Right lobe of liver (tissue), 6 donors: ENCODE measurements around the gene RAET1G. TPM values are rescaled to one million over a fixed set of nuclear protein-coding genes. Genes with fewer than 3 reads are reported as not detected.
"Not testable (repeated sequence)": the region's sequence is repeated elsewhere in the genome, so short reads cannot be mapped to it uniquely, and the experiment has no call there.

Experiments
- ATAC-seq, 4 donors: fragments of 200-7000 bp; cut with Tn5 transposase; one replicate each; pipeline ENCODE4 v1.9.1; 2020; ENCODE audit warnings: mild to moderate bottlenecking in 4 of 4, moderate library complexity in 4 of 4
- DNase-seq, 3 donors: peaks; one replicate each; pipeline ENCODE4 v3.0.0-alpha.2; 2020
- H3K27ac ChIP-seq, 3 donors: fragments of 200-600 bp; one replicate each; pipeline ENCODE4 v1.8.0; 2022
- H3K27me3 ChIP-seq, 2 donors: fragments of 200-600 bp; one replicate each; pipeline ENCODE4 v1.8.0; 2022
- H3K36me3 ChIP-seq, 4 donors: fragments of 200-600 bp; sonication (generic) in 1 of 4; one replicate each; pipeline versions ENCODE4 v1.5.1 to v1.8.0; 2017 to 2022; ENCODE audit warnings: control low read depth in 1 of 4
- H3K4me1 ChIP-seq, 4 donors: fragments of 200-600 bp; sonication (generic) in 1 of 4; one replicate each; pipeline versions ENCODE4 v1.5.1 to v1.8.0; 2017 to 2022; ENCODE audit warnings: control low read depth in 1 of 4
- H3K4me3 ChIP-seq, 3 donors: fragments of 200-600 bp; one replicate each; pipeline ENCODE4 v1.8.0; 2022
- H3K9me3 ChIP-seq, 4 donors: fragments of 200-600 bp; sonication (generic) in 1 of 4; one replicate each; pipeline versions ENCODE4 v1.5.1 to v1.8.0; 2017 to 2022; ENCODE audit warnings: control low read depth in 1 of 4
- POLR2A ChIP-seq: fragments of 450-650 bp; IDR thresholded peaks from one replicate; pipeline ENCODE4 v1.6.1; 2017; ENCODE audit warnings: antibody characterized with exemption, mild to moderate bottlenecking
- WGBS: methylation state at CpG from one replicate; pipeline ENCODE4 v1.1.6; 2018; ENCODE audit warnings: low coverage, low lambda C conversion rate; ENCODE audit not compliant: insufficient coverage; ENCODE audit errors: missing lambda C conversion rate; 5-methylcytosine and 5-hydroxymethylcytosine counted together
- intact Hi-C, 2 donors: fragments of 100-400 bp; cut with DNase I; formaldehyde crosslinking; loops; one replicate each; pipeline versions ENCODE4 v1.11.2 to v1.14.1; 2022
- total RNA-seq, 6 experiments: library from RNA; depleted of rRNA in 2 of 6; stranded (reverse); fragments of >200 nt in 2 of 6; fragmentation: NEBNext Ultra II Directional in 3 of 6; extraction: Animal tissue kit (Norgen Biotek cat#: 25700) in 3 of 6; gene quantifications; one replicate each; pipeline versions ENCODE4 v1.1.0 to v1.2.4, GENCODE V29; 2016 to 2023
- TF ChIP-seq, protein P1 (sequence below), 4 donors: fragments of 200-600 bp in 3 of 4; fragments of 450-650 bp in 1 of 4; IDR thresholded peaks; one replicate each; pipeline versions ENCODE4 v1.5.1 to v1.8.0; 2016 to 2022; ENCODE audit warnings: antibody characterized with exemption in 4 of 4, mild to moderate bottlenecking in 2 of 4
- donor health status: DM: no; HTN: yes; CAD: no.
- donor health status: DM: no; HTN: no; CAD: no.
- donor health status: DM: no; HTN: no; CAD: no.
- donor health status: DM: no; HTN: yes; CAD: no.
- donor health status: DM: no; HTN: yes; CAD: no.

The RAET1G gene
- total RNA-seq, 6 experiments from 2014 or later = not detected

DNA sequence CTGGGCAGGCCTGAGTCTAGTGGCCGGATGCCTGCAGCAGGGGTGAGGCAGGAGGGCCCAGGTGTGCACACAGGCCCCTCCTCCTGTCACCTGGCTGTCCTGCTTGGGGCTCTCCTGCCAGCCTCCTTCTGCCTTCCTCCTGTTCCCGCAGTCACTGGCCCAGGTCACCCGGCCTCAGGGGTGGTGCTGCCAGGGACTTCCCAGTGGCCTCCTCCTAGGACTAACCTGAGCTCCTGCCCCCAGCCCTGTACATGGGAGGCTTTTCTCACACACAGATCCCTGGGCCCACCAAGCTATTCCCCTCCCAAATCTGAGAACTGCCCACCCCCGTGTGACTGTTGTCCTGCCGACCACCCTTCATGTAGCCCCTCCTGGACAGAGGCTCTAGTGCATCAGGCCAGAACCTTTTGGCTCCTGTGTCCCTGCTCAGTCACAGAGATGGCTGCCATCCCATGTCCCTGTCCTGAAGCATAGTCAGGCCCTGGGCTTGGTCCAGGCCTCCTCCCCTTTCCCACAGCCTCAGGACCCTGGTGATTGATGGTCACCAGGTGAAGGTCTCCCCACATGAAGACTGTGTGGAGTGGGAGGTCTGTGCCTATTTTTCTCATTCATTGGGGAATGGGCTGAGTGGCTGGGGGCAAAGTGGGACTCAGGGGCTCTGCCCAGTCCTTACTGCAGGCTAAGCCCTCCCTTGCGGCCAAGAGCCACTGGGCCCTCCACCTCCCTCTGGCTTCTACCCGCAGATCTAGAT, 39.7 kb upstream of the RAET1G start:
- no peak for TF ChIP-seq POLR2A
- TF ChIP-seq, protein P1, sequence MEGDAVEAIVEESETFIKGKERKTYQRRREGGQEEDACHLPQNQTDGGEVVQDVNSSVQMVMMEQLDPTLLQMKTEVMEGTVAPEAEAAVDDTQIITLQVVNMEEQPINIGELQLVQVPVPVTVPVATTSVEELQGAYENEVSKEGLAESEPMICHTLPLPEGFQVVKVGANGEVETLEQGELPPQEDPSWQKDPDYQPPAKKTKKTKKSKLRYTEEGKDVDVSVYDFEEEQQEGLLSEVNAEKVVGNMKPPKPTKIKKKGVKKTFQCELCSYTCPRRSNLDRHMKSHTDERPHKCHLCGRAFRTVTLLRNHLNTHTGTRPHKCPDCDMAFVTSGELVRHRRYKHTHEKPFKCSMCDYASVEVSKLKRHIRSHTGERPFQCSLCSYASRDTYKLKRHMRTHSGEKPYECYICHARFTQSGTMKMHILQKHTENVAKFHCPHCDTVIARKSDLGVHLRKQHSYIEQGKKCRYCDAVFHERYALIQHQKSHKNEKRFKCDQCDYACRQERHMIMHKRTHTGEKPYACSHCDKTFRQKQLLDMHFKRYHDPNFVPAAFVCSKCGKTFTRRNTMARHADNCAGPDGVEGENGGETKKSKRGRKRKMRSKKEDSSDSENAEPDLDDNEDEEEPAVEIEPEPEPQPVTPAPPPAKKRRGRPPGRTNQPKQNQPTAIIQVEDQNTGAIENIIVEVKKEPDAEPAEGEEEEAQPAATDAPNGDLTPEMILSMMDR (IDR thresholded peaks at IDR 0.05) = no peak
- H3K4me3 ChIP-seq = no peak overlapping the region
- H3K27me3 ChIP-seq = peaks cover 0 to 10% of the 10 kb centered on the region in 2 donors
- H3K27ac ChIP-seq = no peak overlapping the region
- 80% methylated on average over 1 of the region's 7 CpGs for WGBS
- ATAC-seq (no peak), DNase-seq (no peak)
- no peaks in the 10 kb centered on the region for H3K4me1 ChIP-seq
- no peaks in the 10 kb centered on the region for H3K9me3 ChIP-seq
- intact Hi-C loops = no loop called here
- H3K36me3 ChIP-seq = no peaks in the 10 kb centered on the region

DNA sequence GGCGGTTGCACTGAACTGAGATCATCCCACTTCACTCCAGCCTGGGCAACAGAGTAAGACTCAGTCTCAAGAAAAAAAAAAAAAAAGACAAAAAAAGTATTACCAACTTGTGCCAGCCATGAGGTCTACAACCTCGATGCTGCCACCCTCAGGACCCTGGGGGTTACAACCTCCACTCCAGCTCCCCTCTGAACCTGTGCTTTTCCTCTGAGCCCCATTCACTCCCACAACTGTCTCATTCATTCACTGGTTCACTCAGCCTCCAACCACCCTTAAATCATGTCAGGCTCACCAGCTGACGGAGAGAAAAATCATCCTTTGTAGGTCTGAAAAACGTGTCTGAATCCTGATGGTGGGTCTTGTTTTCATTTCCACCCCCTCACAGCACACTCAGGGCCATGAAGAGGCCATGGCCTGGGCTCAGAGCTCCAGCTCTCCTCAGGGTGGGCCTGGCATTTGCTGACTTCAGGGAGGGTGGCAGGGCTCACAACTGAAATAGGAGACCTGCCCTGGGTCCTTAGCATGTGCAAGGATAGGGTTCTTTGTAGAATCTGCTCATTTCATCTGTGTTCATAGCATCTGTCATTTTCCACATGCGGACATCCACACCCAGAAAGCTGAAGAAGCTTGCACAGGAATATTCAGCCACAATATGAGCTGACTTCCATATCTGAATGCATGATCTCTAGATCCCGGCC, 39.0 kb upstream of the RAET1G start:
- no peak for ATAC-seq
- H3K9me3 ChIP-seq = no peaks in the 10 kb centered on the region
- H3K27me3 ChIP-seq = peaks cover 0 to 10% of the 10 kb centered on the region in 2 donors
- no peaks in the 10 kb centered on the region for H3K36me3 ChIP-seq
- no peak overlapping the region for H3K27ac ChIP-seq
- H3K4me1 ChIP-seq = no peaks in the 10 kb centered on the region
- no peak overlapping the region for H3K4me3 ChIP-seq
- no peak for DNase-seq
- intact Hi-C loops = no loop called here
- TF ChIP-seq, protein P1 (IDR thresholded peaks at IDR 0.05) = peak in 1 of 4 donors; percentile 13
- no peak for TF ChIP-seq POLR2A
- 54% methylated on average over 5 of the region's 6 CpGs for WGBS

DNA sequence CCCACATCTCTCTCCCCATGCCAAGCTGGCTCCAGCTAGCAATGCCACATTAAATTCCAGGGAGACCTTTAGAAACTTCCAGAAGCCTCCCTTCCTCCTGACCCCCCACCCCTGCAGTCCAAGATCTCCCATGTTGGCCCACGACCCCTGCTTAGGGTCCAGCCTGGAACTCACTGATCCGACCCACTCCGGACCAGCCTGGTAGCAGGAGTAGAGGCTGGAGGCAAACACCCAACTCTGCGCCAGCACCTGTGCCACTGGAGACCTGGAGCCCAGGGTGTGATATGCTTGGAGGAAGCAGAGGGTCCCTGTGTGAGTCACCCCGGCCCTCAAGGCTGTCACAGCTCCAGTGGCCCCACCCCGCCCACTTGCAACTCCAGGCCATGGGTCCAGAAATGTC, 37.6 kb upstream of the RAET1G start:
- intact Hi-C loops = no loop called here
- DNase-seq = no peak
- no peaks in the 10 kb centered on the region for H3K9me3 ChIP-seq
- no peak overlapping the region for H3K27ac ChIP-seq
- TF ChIP-seq, protein P1 (IDR thresholded peaks at IDR 0.05) = no peak
- TF ChIP-seq POLR2A = no peak
- no peaks in the 10 kb centered on the region for H3K36me3 ChIP-seq
- H3K27me3 ChIP-seq = peaks cover 0 to 10% of the 10 kb centered on the region in 2 donors
- H3K4me1 ChIP-seq = no peaks in the 10 kb centered on the region
- no peak for ATAC-seq
- WGBS = 52% methylated on average over 5 of the region's 6 CpGs
- no peak overlapping the region for H3K4me3 ChIP-seq

DNA sequence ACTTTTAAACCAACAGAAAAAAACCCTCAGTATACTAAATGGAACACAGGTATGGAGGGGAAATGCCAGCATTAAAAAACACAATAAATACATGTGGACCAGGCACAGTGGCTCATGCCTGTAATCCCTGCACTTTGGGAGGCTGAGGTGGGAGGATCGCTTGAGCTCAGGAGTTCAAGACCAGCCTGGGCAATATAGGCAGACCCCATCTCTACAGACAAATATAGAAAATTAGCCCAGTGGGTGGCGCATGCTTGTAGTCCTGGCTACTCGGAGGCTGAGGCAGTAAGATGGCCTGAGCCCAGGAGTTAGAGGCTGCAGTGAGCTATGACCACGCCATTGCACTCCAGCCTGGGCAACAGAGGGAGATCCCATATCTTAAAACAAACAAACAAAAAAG, 36.9 kb upstream of the RAET1G start:
- H3K9me3 ChIP-seq, DNase-seq, intact Hi-C loops, H3K4me1 ChIP-seq, ATAC-seq, H3K36me3 ChIP-seq, H3K4me3 ChIP-seq, H3K27ac ChIP-seq: not testable (repeated sequence)
- WGBS = 80% methylated on average over 4 of the region's 4 CpGs
- peaks cover 0 to 10% of the 10 kb centered on the region in 2 donors for H3K27me3 ChIP-seq

DNA sequence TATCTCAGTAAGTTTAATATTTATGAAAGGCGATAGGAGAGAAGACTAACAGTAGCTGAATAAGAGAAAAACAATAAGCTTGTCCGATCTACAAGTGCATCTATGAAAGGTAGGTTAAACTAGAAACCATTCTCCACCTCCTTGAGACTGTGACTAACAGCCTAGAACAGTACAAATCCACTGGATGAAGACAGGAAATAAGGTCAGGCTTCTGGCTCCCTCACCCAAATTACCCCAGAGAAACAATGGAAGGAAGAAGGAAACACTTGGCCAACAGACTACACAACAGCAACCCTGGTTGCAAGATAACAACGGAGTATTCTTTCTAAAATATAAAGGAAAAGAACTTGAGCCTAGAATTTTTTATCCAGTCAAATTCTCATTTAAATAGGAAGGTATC, 35.2 kb upstream of the RAET1G start:
- H3K36me3 ChIP-seq, intact Hi-C loops, H3K4me3 ChIP-seq, H3K4me1 ChIP-seq, DNase-seq, H3K27ac ChIP-seq, H3K9me3 ChIP-seq: not testable (repeated sequence)
- WGBS = 43% methylated on average over 3 of the region's 3 CpGs
- peaks cover 0 to 11% of the 10 kb centered on the region in 2 donors for H3K27me3 ChIP-seq
- peak in 3 of 4 donors; percentile 35 to 51 (median 47) for ATAC-seq

DNA sequence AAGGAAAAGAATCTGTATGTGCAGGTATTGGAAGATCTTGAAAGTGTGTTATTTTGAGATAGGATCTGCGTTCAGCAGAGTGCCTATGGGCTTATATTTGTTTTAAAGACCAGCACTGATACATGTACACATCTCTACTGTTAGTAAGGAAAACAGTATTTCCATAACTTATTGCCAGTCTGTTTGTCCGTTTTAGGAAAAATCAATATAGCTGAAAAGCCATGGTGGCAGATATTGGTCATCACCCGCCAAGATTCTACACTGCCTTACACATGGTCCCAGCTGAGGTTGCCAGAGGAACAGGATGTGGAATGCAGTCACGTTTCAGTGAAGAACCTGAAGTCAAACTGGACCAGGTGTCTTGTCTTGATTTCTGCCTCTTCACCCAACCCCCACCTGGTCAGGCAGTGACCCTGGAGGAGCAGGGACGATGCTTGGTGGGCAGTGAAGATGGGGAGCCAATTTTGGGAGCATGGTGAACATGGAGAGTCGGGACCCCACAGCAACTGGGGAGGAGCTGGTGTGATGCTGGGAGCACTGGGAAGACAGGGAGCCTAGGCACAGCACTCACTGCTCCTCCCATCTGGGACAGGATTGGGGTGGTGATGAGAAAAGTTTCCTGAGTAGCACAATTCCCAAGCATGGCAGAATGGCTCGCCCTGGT, 32.9 kb upstream of the RAET1G start:
- H3K9me3 ChIP-seq, intact Hi-C loops, H3K36me3 ChIP-seq, ATAC-seq, H3K27ac ChIP-seq, H3K4me1 ChIP-seq, DNase-seq, H3K4me3 ChIP-seq: not testable (repeated sequence)
- 25% methylated on average over 6 of the region's 7 CpGs for WGBS
- peaks cover 0 to 20% of the 10 kb centered on the region in 2 donors for H3K27me3 ChIP-seq

DNA sequence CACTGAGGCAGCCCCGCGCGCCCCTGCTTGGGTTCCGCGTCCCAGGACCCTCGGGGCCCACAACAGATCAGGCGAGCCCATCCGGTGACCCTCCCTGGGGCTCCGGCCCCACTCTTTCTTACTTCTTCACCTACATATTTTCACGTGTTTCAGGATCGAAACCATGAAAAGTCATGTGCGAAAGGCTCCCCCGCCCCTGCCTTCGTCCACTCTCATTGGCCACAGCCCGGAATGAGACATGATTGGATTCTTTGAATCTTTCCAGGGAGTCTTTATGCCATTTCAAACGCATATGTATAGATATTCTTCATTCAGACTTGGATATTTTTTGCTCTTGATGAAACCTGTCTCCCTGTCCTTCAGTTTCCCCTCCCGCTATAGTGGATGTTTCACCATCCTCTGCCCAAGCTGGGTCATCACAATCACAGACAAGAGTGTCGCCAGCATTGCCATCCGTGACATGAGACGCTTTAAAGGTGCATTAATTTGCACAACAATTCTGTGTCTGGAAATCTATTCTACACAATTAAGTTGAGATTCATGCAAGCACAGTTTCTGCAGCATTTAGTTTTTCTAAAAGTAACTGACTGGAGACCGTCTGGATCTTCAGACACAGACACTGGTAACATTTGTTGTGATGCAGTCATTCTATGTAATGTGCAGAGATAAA, 32.2 kb upstream of the RAET1G start:
- H3K4me3 ChIP-seq, H3K27ac ChIP-seq, intact Hi-C loops, DNase-seq, H3K36me3 ChIP-seq, H3K9me3 ChIP-seq, H3K4me1 ChIP-seq, ATAC-seq: not testable (repeated sequence)
- peaks cover 0 to 20% of the 10 kb centered on the region in 2 donors for H3K27me3 ChIP-seq
- WGBS = 8% methylated on average over 11 of the region's 21 CpGs
